C4-2B (cell line): ENCODE results near the gene KATNAL1.

Experiments
- H3K27ac ChIP-seq: fragments of 450-650 bp; 2 replicates; pipeline ENCODE4 v1.5.1; 2017
- ZFX ChIP-seq: fragments of 450-650 bp; IDR thresholded peaks from 2 replicates; pipeline ENCODE4 v1.6.1; 2017
- TF ChIP-seq, protein P1 (sequence below): fragments of 450-650 bp; conservative IDR thresholded peaks from 2 replicates; pipeline ENCODE4 v1.5.1; 2017; ENCODE audit warnings: mild to moderate bottlenecking

KATNAL1 gene

DNA sequence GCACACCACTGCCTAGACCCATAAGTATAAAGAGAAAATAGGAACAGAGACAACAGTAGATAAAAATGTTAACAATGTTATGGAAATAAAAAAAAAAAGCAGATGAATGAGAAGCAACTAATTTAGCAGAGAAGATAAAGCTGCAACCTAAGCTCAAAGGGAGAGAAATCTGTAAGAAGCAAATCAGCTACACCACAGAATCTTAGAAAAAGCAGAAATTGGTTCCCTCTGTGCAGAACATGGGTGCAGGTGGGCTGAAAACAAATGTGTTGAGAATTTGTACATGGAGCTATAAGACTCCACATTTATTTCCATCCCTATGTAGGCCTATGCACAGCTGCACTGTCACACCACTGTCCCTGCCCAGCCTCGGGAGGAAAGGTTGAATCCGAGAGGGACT lies 44.8 kb upstream of the KATNAL1 start:
- TF ChIP-seq ZFX, result no peak
- TF ChIP-seq, protein P1, sequence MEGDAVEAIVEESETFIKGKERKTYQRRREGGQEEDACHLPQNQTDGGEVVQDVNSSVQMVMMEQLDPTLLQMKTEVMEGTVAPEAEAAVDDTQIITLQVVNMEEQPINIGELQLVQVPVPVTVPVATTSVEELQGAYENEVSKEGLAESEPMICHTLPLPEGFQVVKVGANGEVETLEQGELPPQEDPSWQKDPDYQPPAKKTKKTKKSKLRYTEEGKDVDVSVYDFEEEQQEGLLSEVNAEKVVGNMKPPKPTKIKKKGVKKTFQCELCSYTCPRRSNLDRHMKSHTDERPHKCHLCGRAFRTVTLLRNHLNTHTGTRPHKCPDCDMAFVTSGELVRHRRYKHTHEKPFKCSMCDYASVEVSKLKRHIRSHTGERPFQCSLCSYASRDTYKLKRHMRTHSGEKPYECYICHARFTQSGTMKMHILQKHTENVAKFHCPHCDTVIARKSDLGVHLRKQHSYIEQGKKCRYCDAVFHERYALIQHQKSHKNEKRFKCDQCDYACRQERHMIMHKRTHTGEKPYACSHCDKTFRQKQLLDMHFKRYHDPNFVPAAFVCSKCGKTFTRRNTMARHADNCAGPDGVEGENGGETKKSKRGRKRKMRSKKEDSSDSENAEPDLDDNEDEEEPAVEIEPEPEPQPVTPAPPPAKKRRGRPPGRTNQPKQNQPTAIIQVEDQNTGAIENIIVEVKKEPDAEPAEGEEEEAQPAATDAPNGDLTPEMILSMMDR, result no peak
- H3K27ac ChIP-seq, result no peak overlapping the region

GRCh38 chr13:30346789-30347167 lies 39.4 kb upstream of the KATNAL1 start:
- H3K27ac ChIP-seq, result no peak overlapping the region
- no peak for TF ChIP-seq ZFX
- TF ChIP-seq, protein P1, result no peak

DNA sequence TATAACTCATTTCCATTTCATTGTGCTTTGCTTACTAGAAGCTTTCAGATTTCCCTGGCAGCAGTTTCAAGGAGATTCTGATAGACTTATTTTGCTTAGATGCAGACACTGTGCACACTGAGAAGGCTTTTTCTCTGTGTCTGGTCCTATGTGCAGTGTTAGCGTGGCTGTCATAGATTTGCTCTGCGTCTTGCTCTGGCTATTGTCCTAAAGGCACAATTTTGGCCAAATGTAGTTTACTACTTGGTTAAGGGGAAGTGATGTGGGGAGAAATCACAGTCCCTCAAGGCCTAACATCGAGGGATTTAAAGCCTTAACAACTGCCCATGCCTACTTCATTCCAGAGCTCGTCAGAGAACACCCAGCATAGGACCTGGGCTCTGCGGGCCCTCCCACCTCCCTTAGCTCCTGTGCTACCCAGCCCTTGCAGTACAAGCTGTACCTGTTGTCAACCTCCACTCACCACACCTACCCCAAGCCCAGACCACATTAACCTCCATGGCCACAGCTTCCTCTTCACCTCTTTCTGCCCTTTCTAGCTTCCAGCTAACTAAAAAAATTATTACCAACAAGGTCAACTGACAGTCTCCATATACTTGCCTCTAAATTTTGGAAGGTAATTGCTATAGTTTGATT lies 38.9 kb upstream of the KATNAL1 start:
- TF ChIP-seq ZFX, result no peak
- TF ChIP-seq, protein P1, result no peak
- no peak overlapping the region for H3K27ac ChIP-seq

GRCh38 chr13:30345426-30346100 lies 38.2 kb upstream of the KATNAL1 start:
- H3K27ac ChIP-seq, result no peak overlapping the region
- TF ChIP-seq ZFX, result no peak
- TF ChIP-seq, protein P1, result no peak

GRCh38 chr13:30341815-30342570 lies 34.6 kb upstream of the KATNAL1 start:
- TF ChIP-seq ZFX, result no peak
- TF ChIP-seq, protein P1, result no peak
- H3K27ac ChIP-seq, result no peak overlapping the region

GRCh38 chr13:30340331-30341250 lies 33.2 kb upstream of the KATNAL1 start:
- H3K27ac ChIP-seq, result no peak overlapping the region
- TF ChIP-seq ZFX, result no peak
- TF ChIP-seq, protein P1, result no peak
